ENCODE data around the gene TEX50.
A peak's percentile ranks its signal among the peaks of the same experiment; 100 is the strongest.
"Not testable (repeated sequence)": the region's sequence is repeated elsewhere in the genome, so short reads cannot be mapped to it uniquely, and the experiment has no call there.

TEX50 gene

DNA sequence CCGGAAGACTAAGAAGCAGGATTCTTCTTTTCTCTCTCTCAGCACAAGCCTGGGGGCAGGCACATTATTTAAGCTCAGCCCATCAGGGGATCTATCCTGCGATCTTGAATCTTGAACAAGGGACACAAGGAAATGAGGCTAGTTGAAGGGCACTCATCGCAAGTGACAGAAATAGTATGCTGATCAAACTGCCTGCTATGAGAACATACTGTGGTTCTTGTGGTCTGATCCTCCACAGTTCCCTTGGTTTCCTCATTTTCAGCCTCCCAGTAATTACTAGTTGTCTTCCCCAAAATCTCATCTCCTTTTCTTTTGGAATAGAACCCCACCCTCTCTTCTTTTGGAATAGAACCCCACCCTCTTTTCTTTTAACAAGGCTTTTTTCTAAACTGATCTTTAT, 28.0 kb downstream of the TEX50 start:
- H3K4me3 ChIP-seq (ENCODE audit: low read depth, low read length) = no peak overlapping the region
- no peaks in the 10 kb centered on the region for H3K27me3 ChIP-seq (ENCODE audit: insufficient read depth, low read length)
- no peaks in the 10 kb centered on the region for H3K79me2 ChIP-seq (ENCODE audit: control insufficient read depth, insufficient read depth, low read length, unreplicated experiment)
- no peak overlapping the region for H2AFZ ChIP-seq (ENCODE audit: low read length, unreplicated experiment)
- H3K36me3 ChIP-seq (ENCODE audit: insufficient read depth, low read length) = no peaks in the 10 kb centered on the region
- no peak overlapping the region for H3K27ac ChIP-seq (ENCODE audit: low read depth, low read length)
- H3K4me1 ChIP-seq (ENCODE audit: control insufficient read depth, insufficient read depth, low read length, unreplicated experiment) = no peaks in the 10 kb centered on the region

GRCh38 chr1:173666646-173667045, 31.5 kb downstream of the TEX50 start:
- H3K79me2 ChIP-seq (ENCODE audit: control insufficient read depth, insufficient read depth, low read length, unreplicated experiment) = no peaks in the 10 kb centered on the region
- peaks cover 4% of the 10 kb centered on the region for H3K4me1 ChIP-seq (ENCODE audit: control insufficient read depth, insufficient read depth, low read length, unreplicated experiment)
- no peak overlapping the region for H3K27ac ChIP-seq (ENCODE audit: low read depth, low read length)
- no peak overlapping the region for H3K4me3 ChIP-seq (ENCODE audit: low read depth, low read length)
- H2AFZ ChIP-seq (ENCODE audit: low read length, unreplicated experiment) = no peak overlapping the region
- H3K36me3 ChIP-seq (ENCODE audit: insufficient read depth, low read length) = no peaks in the 10 kb centered on the region
- no peaks in the 10 kb centered on the region for H3K27me3 ChIP-seq (ENCODE audit: insufficient read depth, low read length)

GRCh38 chr1:173669491-173669941, 34.4 kb downstream of the TEX50 start, which contains the start of gene ANKRD45:
ANKRD45 (minus strand) TSS chr1:173669851; CDS start chr1:173659418, 10,433 bp downstream.
- peak within 1 kb of the TSS; percentile 45 for H2AFZ ChIP-seq (ENCODE audit: low read length, unreplicated experiment)
- no peaks in the 10 kb centered on the region for H3K79me2 ChIP-seq (ENCODE audit: control insufficient read depth, insufficient read depth, low read length, unreplicated experiment)
- H3K4me3 ChIP-seq (ENCODE audit: low read depth, low read length) = peak within 1 kb of the TSS; percentile 81
- H3K27me3 ChIP-seq (ENCODE audit: insufficient read depth, low read length) = no peaks in the 10 kb centered on the region
- H3K4me1 ChIP-seq (ENCODE audit: control insufficient read depth, insufficient read depth, low read length, unreplicated experiment) = peaks cover 4% of the 10 kb centered on the region
- no peaks in the 10 kb centered on the region for H3K36me3 ChIP-seq (ENCODE audit: insufficient read depth, low read length)
- no peak within 1 kb of the TSS for H3K27ac ChIP-seq (ENCODE audit: low read depth, low read length)

DNA sequence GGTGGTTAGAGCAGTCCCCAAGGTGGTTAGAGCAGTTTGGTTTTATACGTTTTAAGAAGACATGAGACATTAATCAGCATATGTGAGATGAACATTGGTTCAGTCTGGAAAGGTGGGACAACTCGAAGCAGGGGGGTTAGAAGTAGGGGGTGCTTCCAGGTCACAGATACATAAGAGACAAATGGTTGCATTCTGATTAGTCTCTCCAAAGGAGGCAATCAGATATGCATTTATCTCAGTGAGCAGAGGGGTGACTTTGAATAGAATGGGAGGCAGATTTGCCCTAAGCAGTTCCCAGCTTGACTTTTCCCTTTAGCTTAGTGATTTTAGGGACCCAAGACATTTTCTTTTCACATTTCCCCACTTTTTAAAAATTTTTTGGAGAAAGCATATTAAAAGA, 39.4 kb downstream of the TEX50 start:
- not testable (repeated sequence) for H3K79me2 ChIP-seq (ENCODE audit: control insufficient read depth, insufficient read depth, low read length, unreplicated experiment); H3K4me1 ChIP-seq (ENCODE audit: control insufficient read depth, insufficient read depth, low read length, unreplicated experiment); H3K27ac ChIP-seq (ENCODE audit: low read depth, low read length); H2AFZ ChIP-seq (ENCODE audit: low read length, unreplicated experiment); H3K27me3 ChIP-seq (ENCODE audit: insufficient read depth, low read length); H3K36me3 ChIP-seq (ENCODE audit: insufficient read depth, low read length); H3K4me3 ChIP-seq (ENCODE audit: low read depth, low read length)

DNA sequence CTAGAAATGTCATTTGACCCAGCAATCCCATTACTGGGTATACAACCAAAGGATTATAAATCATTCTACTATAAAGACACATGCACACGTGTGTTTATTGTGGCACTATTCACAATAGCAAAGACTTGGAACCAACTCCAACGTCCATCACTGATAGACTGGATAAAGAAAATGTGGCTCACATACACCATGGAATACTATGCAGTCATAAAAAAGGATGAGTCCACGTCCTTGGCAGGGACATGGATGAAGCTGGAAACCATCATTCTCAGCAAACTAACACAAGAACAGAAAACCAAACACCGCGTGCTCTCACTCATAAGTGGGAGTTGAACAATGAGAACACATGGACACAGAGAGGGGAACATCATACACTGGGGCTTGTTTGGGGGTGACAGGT, 45.0 kb downstream of the TEX50 start:
- not testable (repeated sequence) for H3K36me3 ChIP-seq (ENCODE audit: insufficient read depth, low read length); H3K79me2 ChIP-seq (ENCODE audit: control insufficient read depth, insufficient read depth, low read length, unreplicated experiment); H3K27ac ChIP-seq (ENCODE audit: low read depth, low read length); H3K27me3 ChIP-seq (ENCODE audit: insufficient read depth, low read length); H2AFZ ChIP-seq (ENCODE audit: low read length, unreplicated experiment); H3K4me3 ChIP-seq (ENCODE audit: low read depth, low read length); H3K4me1 ChIP-seq (ENCODE audit: control insufficient read depth, insufficient read depth, low read length, unreplicated experiment)

- no peak overlapping the region for H3K27ac ChIP-seq (ENCODE audit: low read depth, low read length)
- no peak overlapping the region for H3K4me3 ChIP-seq (ENCODE audit: low read depth, low read length)
- no peaks in the 10 kb centered on the region for H3K79me2 ChIP-seq (ENCODE audit: control insufficient read depth, insufficient read depth, low read length, unreplicated experiment)
- peak overlapping the region; percentile 13 for H2AFZ ChIP-seq (ENCODE audit: low read length, unreplicated experiment)
- H3K4me1 ChIP-seq (ENCODE audit: control insufficient read depth, insufficient read depth, low read length, unreplicated experiment) = no peaks in the 10 kb centered on the region
- H3K36me3 ChIP-seq (ENCODE audit: insufficient read depth, low read length) = no peaks in the 10 kb centered on the region
- no peaks in the 10 kb centered on the region for H3K27me3 ChIP-seq (ENCODE audit: insufficient read depth, low read length)
Observed at GRCh38 chr1:173682184-173682583, 47.0 kb downstream of the TEX50 start.

GRCh38 chr1:173683838-173684237, 48.7 kb downstream of the TEX50 start:
- not testable (repeated sequence) for H3K79me2 ChIP-seq (ENCODE audit: control insufficient read depth, insufficient read depth, low read length, unreplicated experiment); H3K4me3 ChIP-seq (ENCODE audit: low read depth, low read length); H3K4me1 ChIP-seq (ENCODE audit: control insufficient read depth, insufficient read depth, low read length, unreplicated experiment); H2AFZ ChIP-seq (ENCODE audit: low read length, unreplicated experiment); H3K36me3 ChIP-seq (ENCODE audit: insufficient read depth, low read length); H3K27me3 ChIP-seq (ENCODE audit: insufficient read depth, low read length); H3K27ac ChIP-seq (ENCODE audit: low read depth, low read length)

DNA sequence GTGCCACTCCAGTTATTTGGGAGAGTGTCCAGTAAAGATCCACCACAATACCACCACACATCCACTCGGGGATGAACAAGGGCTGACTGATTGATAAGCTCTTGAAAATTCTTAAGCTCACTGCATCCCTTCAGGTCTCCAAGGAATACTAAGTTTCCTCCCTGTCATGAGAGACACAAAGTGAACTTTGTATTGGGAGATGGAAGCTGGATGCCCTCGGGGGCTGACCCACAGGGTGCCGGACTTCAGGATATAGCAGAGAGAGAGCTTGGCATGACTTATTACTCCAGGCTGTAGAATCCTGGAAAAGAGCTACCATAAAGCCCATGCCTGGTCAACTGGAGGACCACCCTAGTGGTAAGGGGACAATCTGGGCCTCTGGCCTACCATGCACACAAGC, 50.0 kb downstream of the TEX50 start:
- H3K79me2 ChIP-seq (ENCODE audit: control insufficient read depth, insufficient read depth, low read length, unreplicated experiment); H3K27ac ChIP-seq (ENCODE audit: low read depth, low read length); H2AFZ ChIP-seq (ENCODE audit: low read length, unreplicated experiment); H3K4me3 ChIP-seq (ENCODE audit: low read depth, low read length); H3K36me3 ChIP-seq (ENCODE audit: insufficient read depth, low read length); H3K27me3 ChIP-seq (ENCODE audit: insufficient read depth, low read length); H3K4me1 ChIP-seq (ENCODE audit: control insufficient read depth, insufficient read depth, low read length, unreplicated experiment): not testable (repeated sequence)

All from ACC112 (cell line).